ENCODE results near the gene AGPAT3. TPM values are rescaled to one million over a fixed set of nuclear protein-coding genes. Genes with fewer than 3 reads are reported as not detected.

AGPAT3 gene
- total and polyA plus RNA-seq, 2 donors (not counting 3 experiments of a cell fraction or from before 2014, with no cell fraction given): 39.9 to 76.7 TPM

- TF ChIP-seq EZH2 (IDR thresholded peaks at IDR 0.05; ENCODE audit: borderline replicate concordance, low read depth, low read length, severe bottlenecking): no peak
- TF ChIP-seq POLR2A (IDR thresholded peaks at IDR 0.05; ENCODE audit: low read depth, low read length): no peak
- TF ChIP-seq JUN (IDR thresholded peaks at IDR 0.05; ENCODE audit: borderline replicate concordance, insufficient read depth, insufficient read length, low read depth): no peak
- TF ChIP-seq, protein P1, sequence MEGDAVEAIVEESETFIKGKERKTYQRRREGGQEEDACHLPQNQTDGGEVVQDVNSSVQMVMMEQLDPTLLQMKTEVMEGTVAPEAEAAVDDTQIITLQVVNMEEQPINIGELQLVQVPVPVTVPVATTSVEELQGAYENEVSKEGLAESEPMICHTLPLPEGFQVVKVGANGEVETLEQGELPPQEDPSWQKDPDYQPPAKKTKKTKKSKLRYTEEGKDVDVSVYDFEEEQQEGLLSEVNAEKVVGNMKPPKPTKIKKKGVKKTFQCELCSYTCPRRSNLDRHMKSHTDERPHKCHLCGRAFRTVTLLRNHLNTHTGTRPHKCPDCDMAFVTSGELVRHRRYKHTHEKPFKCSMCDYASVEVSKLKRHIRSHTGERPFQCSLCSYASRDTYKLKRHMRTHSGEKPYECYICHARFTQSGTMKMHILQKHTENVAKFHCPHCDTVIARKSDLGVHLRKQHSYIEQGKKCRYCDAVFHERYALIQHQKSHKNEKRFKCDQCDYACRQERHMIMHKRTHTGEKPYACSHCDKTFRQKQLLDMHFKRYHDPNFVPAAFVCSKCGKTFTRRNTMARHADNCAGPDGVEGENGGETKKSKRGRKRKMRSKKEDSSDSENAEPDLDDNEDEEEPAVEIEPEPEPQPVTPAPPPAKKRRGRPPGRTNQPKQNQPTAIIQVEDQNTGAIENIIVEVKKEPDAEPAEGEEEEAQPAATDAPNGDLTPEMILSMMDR (IDR thresholded peaks at IDR 0.05; ENCODE audit: extremely low read depth in 1 of 2, insufficient read depth in 1 of 2, low read depth in 1 of 2, low read length in 2 of 2): no peak
- no peak for TF ChIP-seq GATA2 (IDR thresholded peaks at IDR 0.05; ENCODE audit: insufficient read depth, insufficient read length, low read depth, low read length)
- no peak for TF ChIP-seq FOS (IDR thresholded peaks at IDR 0.05; ENCODE audit: borderline replicate concordance, insufficient read depth, low read length)
- no peak for TF ChIP-seq MYC (IDR thresholded peaks at IDR 0.05; ENCODE audit: low read depth, low read length)
- no peak for TF ChIP-seq POLR2AphosphoS5 (IDR thresholded peaks at IDR 0.05; ENCODE audit: insufficient read depth, low read depth, low read length)
- no peak for TF ChIP-seq MAX (IDR thresholded peaks at IDR 0.05; ENCODE audit: insufficient read depth, insufficient read length)
- Histone ChIP-seq H3K79me2 (ENCODE audit: control insufficient read depth, insufficient read depth, low read length) (peaks cover 52% of the 10 kb centered on the region), H3K4me3 (replicated peaks in 1 of 3; ENCODE audit: insufficient read depth in 1 of 3, low read depth in 1 of 3, low read length in 3 of 3) (peak overlapping the region; percentile 85 to 88 (median 86)), H3K27ac (ENCODE audit: insufficient read depth, low read depth, low read length) (peak overlapping the region; percentile 78), H3K4me1 (ENCODE audit: control insufficient read depth, extremely low read depth, insufficient read depth, low read length) (peaks cover 17% of the 10 kb centered on the region), H3K9me1 (replicated peaks; ENCODE audit: control insufficient read depth, extremely low read depth, insufficient read depth, low read length) (no peaks in the 10 kb centered on the region), H3K9me3 (replicated peaks; ENCODE audit: control insufficient read depth, insufficient read depth, low read length) (no peaks in the 10 kb centered on the region), H4K20me1 (replicated peaks; ENCODE audit: control insufficient read depth, extremely low read depth, insufficient read depth, low read length) (peaks cover 3% of the 10 kb centered on the region), H2AFZ (ENCODE audit: low read depth, low read length) (peak overlapping the region; percentile 26), H3K36me3 (ENCODE audit: control insufficient read depth in 2 of 2, extremely low read depth in 1 of 2, insufficient read depth in 2 of 2, low read length in 2 of 2) (no peaks in the 10 kb centered on the region), H3K27me3 (ENCODE audit: control insufficient read depth in 2 of 2, insufficient read depth in 2 of 2, low read length in 2 of 2) (no peaks in the 10 kb centered on the region), H3K9ac (replicated peaks; ENCODE audit: extremely low read depth, insufficient read depth, low read length) (peak overlapping the region; percentile 75), H3K4me2 (ENCODE audit: insufficient read depth, low read length) (peak overlapping the region; percentile 97)
- ChIA-PET POLR2A (no interaction called here), CTCF (interaction anchor here (1.1 to 1.4 kb wide), 5 partner anchors 28 to 287 kb away, joined by 3 read pairs; partner anchors contain the start of gene PFKL)
- BruUV-seq (replicated peaks): no TSS peak
- DNase-seq (ENCODE audit: low read depth, low spot score) (peak; percentile 24), FAIRE-seq (no peak)
- dilution Hi-C loops (cut with MboI; ENCODE audit: extremely low pct_ligation_motif_present, low sequenced_read_pairs) (no loop called here), intact Hi-C loops (cut with micrococcal nuclease) (no loop called here)
Observed at GRCh38 chr21:44012474-44013379, 147.7 kb downstream of the AGPAT3 start.
